Activated CD8-positive, alpha-beta memory T cell treated with anti-CD3 and anti-CD28 coated beads, Interleukin-2, amount 50 U/mL, for 1 hour (primary cell): ENCODE data around the gene MAGI1.

ENCODE experiments used
- DNase-seq: peaks from one replicate; pipeline ENCODE4 v3.0.0-alpha.2; 2020; ENCODE audit errors: extremely low read depth

The MAGI1 gene

DNA sequence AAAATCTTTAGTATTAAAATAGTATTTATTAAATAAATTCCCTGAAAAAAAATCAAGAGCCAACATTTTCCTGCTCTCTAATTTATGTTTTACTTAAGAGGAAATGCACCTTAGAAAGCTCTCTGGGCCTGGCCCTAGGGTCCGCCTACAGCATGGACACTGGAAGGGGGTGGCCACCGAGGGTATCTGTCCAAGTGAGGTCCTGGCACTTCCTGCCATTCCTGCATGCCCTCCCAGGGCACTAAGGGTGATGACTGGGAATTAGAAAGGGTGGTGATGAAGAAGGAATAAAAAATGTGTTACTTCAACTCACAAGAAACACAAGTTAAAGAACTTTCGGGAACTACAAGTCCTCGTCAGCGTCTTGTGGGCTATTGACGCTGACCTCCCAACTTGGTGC, 92.8 kb downstream of the MAGI1 start:
- no peak for DNase-seq

DNA sequence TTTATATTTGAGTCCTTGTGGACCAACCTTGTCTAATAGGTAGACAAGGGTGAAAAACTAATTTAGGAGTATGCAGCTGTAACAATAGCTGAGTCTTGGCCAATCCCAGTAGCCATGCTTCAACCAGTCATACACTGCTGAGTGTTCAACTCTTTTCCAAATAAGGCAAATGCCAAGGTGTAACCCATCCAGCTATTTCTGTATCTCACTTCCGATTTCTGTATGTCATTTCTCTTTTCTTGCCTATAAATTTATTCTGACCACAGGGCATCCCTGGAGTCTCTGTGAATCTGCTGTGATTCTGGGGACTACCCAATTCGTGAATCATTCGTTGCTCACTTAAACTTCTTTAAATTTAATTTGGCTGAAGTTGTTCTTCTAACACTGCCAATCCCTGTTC, 93.2 kb downstream of the MAGI1 start:
- no peak for DNase-seq

DNA sequence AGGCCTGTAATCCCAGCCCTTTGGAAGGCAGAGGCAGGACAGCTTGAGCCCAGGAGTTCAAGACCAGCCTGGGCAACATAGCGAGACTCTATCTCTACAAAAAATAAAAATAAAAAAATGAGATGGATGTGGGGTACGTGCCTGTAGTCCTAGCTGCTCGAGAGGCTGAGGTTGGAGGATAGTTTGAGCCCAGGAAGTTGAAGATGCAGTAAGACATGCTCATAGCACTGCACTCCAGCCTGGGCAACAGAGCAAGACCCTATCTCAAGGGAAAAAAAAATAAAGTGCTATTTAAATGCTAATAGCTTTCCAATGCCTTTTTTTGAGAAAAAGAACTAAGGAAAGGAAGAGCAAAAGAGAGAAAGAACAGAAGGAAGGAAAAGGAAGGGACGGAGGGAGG, 94.5 kb downstream of the MAGI1 start:
- DNase-seq, result no peak

DNA sequence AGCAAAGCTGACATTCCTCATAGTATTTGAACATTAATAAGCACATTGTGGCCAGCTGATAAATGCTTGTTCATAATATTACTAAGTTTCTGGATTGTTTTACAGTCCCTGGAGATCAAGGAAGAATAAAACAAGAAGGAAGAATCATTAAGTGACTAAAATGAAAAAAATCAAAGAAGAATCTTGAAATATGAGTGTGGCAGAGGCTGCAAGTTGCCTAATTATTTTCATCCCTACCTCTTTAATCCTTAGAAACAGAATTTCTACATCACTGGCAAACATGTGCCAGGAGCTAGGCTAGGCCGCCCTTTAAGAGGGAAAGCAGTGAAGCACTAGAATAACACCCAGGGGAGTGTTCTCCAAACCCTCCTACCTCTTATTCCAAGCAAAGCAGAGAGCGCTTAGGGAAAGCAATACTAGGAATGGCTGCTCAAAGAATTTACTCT, 98.9 kb downstream of the MAGI1 start:
- no peak for DNase-seq

DNA sequence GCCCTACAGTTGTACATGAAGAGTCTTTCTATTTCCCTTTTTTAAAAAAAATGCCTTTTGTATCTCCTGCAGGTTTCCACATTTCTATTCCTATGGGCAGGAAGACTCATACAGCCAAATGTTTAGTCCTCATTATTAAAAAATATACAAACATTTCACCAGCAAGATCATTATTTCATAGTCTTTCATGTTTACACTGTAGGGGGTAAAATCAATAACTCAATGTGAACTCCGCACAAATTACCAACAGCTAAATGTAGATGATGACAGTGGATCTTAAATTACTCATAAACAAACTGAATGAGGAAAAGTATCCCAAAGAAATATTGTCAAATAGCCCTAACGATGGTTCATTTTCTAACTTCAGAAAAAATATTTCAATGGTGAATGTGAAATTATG, 99.5 kb downstream of the MAGI1 start:
- no peak for DNase-seq

DNA sequence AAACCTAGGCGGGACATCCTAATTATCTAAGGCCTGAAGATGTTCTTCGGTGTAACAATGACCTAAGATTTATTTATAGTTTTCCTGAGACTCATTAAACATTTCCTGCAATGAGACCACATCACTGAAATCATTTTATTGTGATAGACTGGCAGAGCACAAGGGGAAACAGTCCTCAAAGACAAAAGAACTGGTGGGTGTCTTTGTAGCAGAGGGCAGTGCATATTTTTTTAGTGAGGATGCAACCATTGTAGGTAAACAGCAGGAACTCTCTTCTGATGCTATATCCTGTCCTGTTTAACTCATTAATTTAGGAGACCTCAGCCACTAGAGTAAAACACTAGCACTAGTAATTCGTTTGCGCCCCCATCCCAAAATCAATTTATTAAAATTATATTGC, 100.0 kb downstream of the MAGI1 start:
- no peak for DNase-seq

DNA sequence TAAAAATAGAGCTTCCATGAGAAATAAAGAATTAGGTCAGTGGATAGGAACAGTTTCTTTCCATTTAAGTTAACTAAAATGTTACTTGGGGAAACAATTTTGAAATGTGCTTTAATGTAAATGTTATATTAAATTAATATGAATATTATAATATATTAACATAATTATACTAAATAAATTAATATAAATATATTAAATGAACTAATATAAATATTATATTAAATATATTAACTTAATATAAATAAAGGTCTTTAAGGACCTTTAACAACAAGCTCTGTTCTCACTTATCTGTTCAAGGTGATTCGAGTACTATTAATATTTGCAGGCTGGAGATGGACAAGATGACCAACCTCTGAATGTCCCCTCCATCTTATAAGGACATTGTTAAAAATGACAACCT, 100.6 kb downstream of the MAGI1 start:
- no peak for DNase-seq

DNA sequence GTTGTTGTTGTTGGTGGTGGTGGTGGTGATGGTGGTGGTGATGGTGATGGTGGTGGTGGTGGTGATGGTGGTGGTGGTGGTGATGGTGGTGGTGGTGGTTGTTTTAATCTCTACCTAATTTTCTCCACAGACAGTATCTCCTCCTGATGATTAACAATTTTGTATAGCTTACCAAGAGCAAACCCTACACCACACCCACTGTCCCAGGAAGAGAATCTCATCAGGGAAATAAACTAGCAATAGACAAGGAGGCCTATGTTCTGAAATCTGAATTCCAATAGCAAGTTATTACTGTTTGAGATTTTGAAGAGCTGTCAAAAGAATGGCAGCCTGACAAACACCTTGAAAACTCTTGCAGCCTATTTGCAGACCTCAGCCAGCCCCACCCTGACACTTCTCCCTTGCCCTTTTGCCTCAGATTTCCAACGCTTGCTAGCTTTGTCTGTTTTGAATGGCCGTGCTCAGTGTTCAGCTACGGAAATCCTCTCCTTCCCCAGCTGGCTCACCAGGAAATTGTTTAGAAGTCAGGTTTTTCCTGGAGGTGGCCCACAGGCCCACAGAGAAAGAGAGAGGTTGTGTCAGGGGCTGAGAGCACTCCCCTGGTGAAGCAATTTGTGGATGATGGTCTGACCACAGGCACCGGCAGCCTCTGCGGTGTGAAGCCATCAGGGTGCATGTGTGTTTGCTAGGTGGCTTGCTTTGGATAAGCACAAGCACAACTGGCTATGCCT, 101.6 kb downstream of the MAGI1 start:
- DNase-seq, result no peak

DNA sequence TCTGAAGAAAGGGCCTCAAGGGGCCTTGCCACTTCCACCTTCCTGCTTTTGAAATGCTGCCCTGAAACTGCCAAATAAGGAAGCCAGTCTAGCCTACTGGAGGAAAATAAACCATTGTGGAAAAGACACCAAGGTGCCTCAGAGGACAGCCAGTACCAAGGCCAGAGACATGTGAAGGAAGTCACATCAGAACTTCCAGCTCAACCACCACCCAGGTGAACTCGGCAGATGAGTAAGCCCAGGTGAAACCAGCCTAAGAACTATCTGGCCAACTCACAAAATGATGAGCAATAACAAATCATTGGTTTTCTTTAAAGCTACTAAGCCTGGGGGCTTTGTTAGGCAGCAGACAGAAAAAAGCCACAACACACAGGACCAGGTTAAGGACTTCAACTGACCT, 103.0 kb downstream of the MAGI1 start:
- DNase-seq, result no peak

DNA sequence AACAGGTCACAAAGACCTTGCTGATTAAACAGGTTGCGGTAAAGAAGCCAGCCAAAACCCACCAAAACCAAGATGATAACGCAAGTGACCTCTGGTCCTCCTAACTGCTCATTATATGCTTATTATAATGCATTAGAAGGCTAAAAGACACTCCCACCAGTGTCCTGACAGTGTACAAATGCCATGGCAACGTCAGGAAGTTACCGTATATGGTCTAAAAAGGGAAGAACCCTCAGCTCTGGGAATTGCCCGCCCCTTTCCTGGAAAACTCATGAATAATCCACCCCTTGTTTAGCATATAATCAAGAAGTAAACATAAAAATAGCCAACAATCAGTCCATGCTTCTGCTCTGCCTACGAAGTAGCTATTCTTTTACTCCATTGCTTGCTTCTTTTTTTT, 108.1 kb downstream of the MAGI1 start:
- no peak for DNase-seq

DNA sequence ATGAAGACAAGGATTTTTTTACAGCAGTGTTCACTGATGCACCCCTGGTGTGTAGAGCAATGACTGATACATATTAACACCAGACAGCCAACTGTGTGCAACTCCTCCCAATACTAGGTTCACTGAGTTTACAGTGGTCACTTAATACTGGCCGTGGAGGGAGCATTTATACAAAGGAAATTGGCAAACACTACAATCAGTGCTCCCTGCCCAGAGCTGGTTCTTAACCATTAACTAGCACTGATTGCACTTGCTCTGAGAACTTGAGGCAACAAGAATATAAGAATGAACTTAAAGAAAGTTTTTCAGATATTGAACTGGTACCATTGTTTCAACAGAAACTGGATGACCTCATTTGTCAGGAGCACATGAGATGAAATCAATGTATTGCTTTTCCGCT, 110.6 kb downstream of the MAGI1 start:
- DNase-seq, result no peak

DNA sequence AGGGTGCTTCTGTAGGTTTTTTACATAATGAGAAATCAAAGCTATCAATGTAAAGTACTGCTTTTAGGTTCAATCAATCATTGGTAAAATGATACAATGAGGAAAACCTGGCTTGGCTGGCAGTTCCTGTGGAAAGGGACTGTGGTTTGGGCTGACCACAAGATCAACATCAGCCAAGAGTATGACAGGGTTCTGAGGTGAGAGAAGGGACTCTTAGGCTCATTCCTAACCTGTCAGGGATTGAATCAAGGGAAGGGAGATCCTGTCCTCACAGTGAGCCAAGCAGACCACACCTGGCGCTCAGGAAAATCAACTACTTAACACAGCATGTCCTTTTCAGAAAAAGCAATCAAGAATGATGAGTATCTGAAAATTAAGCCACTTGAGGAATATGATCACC, 111.1 kb downstream of the MAGI1 start:
- no peak for DNase-seq

DNA sequence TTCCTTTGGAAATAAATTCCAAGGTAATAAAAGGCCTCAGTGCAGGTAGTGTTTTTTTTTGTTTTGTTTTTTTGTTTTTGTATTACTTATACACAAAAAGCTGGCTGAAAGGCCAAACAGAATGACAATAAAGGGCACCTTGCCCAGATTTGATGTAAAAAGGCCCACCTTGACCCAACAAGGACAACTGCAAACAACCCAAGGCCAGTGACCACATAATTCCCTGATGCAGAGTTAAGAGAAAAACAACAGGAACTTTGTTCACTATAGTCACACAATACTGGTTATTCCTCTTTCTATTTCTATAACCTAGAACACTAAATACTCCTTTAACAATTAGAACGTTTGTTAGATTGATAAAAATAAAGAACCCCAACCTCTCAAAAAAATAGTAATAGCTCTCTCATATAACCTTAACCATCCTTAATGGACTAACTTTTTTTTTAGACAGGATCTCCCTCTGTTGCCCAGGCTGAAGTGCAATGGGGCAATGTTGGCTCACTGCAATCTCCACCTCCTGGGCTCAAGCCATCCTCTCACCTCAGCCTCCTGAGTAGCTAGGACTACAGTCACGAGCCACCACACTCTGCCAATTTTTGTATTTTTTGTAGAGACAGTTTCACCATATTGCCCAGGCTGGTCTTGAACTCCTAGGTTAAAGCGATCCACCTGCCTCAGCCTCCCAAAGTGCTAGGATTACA, 113.3 kb downstream of the MAGI1 start:
- no peak for DNase-seq

DNA sequence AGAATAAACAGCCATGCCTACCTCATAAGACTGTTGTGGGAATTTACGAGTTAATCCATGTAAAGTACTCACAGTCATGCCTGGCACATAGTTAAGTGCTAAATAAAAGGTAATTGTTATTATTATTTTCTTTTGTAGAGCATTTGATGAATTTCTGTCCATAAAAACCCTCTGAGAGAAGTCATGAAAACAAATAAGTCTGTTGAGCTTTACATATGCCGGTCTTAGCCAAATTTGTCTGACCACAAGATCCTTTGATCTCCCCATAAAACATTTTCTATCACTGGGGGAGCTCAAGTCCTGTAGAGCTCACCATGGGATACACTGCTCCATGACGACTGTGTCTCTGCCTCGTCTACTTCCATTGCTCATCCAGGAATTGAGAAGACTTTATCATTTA, 114.0 kb downstream of the MAGI1 start:
- no peak for DNase-seq

DNA sequence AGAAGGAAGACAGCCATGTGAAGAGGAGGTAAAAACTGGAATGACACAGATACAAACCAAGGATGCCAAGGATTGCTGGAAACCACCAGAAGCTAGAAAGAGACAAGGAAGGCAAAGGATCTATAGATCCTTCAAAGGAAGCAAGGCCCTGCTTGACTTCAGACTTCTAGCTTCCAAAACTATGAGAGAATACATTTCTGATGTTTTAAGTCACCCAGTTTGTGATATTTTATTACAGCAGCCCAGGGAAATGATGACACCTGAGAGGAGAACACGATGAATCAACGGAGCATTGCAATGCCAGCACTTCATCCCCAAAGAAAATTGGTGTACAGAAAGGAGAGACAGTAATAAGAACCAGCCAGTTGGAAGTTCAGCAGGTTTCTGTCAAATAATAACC, 116.3 kb downstream of the MAGI1 start:
- no peak for DNase-seq

DNA sequence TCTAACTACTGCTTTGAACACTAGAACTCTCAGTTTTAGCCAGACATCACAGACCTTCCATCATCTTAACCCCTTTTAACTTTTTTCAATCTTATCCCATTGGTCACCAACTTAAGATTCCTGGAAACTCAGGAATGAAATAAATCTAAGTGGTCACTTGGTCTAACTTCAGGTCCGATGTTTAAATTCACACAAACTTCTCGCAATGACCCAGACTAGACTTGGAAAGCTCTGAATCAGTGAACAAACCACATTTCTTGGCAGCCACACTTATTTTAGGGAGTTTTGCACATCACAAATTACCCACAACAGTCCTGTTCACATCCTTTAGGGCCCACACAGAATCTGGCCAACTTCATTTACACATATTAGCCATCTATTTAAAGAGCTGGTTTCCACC, 118.9 kb downstream of the MAGI1 start:
- no peak for DNase-seq

DNA sequence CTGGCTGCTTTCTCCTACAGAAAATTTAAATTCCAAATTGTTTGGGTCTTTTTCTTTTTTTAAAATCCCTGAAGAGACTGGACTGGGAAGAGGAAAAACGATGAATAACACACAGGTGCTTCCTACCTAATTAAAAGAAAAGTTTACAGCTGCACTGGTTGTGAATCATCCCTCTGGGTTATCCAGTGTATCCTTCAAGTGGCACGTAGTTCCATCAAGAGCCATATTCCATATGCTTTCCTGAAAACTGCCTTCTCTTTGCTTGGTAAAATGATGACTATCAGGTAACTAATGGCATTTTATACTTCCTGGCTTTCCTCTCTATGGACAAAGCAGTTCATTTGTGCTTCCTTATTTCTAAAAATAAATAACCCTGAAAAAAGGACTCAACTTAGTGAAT, 123.2 kb downstream of the MAGI1 start:
- no peak for DNase-seq

DNA sequence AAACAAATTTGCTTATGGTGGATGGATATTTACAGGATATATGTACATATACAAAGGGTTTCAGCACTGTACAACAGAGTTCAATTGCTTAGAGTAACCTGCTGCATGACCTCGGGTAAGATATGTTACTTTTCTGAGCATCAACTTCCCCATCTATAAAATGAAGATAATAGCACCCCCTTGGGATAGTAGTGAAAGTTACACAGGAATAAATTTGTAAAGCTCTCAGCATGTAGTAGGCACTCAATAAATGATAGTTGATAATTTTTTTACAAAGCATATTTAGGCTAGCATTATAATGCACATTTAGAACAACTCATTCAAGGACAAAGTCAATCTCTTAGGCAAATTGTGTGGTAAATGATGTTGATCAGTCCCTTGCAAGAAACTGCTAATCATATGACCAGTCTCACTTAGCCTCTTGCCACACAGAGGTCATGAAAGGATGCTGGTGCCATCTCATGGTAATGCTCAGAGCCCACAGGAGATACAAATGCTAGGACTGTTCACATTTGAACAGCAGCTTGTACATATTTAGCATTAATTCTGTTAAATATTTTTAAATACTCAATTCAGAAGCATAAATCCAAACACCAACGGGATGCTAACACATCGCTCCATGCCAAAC, 123.9 kb downstream of the MAGI1 start:
- no peak for DNase-seq

DNA sequence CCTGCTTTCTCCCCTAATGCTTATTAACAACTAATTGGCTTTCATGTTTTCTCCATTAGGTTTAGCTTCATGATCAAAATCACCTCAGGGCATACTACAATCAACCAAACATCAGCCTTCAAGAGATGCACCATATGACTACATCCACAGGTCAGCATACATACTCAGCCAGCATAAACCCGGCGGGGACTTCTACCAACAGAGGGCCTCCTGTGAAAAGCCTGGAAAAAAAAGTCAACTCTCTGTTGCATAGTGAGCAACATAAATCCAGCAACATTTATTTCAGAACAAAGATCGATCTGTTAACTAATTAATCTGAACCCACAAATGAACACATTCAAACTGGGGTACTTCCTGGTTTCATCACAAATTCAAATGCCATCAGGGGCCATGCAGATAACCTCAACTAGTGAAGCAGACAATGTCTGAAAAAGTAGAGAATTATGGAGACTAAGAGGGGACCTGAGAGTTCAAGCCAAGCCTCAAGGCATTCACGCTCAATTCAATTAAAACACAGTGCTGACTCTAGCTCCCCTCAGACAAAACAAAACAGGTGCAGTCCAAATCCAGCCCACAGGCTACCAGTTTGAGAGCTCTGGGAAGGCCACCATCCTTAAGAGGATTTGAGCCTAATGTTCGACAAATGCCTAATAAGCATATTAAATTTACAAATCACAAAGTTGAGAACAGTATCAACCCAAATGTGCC, 124.5 kb downstream of the MAGI1 start:
- DNase-seq, result no peak

DNA sequence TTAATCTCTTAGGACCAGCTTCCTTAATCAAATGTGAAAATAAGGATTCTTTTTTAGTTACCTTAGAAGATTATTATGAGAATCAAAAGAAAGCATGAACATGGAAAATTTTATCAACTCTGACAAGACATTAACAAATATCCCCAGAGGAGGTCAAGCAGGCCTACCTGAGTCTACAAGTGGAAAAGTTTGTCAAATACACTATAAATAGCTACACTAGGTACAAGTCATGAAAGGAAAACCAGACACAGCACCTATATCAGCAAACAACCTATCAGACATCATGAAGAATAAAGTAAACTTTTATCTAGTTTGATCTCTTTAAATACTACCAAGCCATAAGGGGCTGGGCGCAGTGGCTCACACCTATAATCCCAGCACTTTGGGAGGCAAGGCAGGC, 126.1 kb downstream of the MAGI1 start:
- DNase-seq, result no peak

DNA sequence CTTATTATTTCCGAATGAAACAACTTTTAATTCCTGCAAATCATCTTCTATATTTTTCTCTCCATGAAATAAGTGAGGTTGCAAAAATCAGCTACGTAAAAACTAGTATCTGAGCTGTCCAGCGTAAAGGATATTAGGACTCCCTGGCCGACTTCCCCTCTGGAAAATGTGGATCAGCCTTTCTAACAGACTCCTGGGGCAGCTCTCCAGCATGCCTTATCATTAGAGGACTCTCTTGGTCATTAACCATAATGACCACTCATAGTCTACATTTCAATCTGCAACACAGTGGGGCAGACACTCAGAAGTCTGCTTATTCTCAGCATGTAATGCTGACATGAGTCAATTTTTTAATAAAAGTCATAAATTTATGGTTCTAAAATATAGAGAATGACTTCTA, 130.1 kb downstream of the MAGI1 start:
- no peak for DNase-seq
